B cell (primary cell): ENCODE measurements around the gene CDK2. TPM values are rescaled to one million over a fixed set of nuclear protein-coding genes. Genes with fewer than 3 reads are reported as not detected.

Experiments used
- ATAC-seq: fragments of 200-7000 bp; cut with Tn5 transposase; one replicate; pipeline ENCODE4 v1.10.0; 2021; ENCODE audit warnings: low read depth, mild to moderate bottlenecking, moderate number of reproducible peaks, moderate library complexity
- CTCF ChIA-PET: fragments of 350-600 bp; sonication (Branson Sonifier 250); formaldehyde crosslinking; loops from one replicate; lab custom pipeline; 2021; ENCODE audit warnings: antibody characterized with exemption, inconsistent platforms; lab: Charles Lee
- POLR2A ChIA-PET: fragments of 350-600 bp; sonication (Branson Sonifier 250); formaldehyde crosslinking; loops from one replicate; lab custom pipeline; 2021; ENCODE audit warnings: antibody characterized with exemption; lab: Charles Lee
- DNase-seq: peaks from one replicate; pipeline ENCODE4 v3.0.0; 2013
- H2AFZ ChIP-seq: 2 replicates; pipeline ENCODE4 v1.6.1; 2012; ENCODE audit warnings: mild to moderate bottlenecking, low read depth, low read length; ENCODE audit not compliant: insufficient read depth, poor library complexity, severe bottlenecking
- H3K27ac ChIP-seq, 2 donors: 1 replicate in 1 of 2; 2 replicates in 1 of 2; pipeline ENCODE4 v1.5.1; 2012 to 2013; ENCODE audit warnings: low read length in 2 of 2, mild to moderate bottlenecking in 2 of 2, moderate library complexity in 1 of 2
- H3K27me3 ChIP-seq, 4 experiments: fragments of 200-600 bp in 1 of 4; sonication (generic) in 1 of 4; replicated peaks in 1 of 4; 1 replicate in 2 of 4; 2 replicates in 2 of 4; pipeline versions ENCODE4 v1.6.1 to v1.7.0; 2013 to 2016; ENCODE audit warnings: low read length in 3 of 4, mild to moderate bottlenecking in 2 of 4, mixed read lengths in 1 of 4, moderate library complexity in 1 of 4; ENCODE audit not compliant: insufficient read depth in 4 of 4, control insufficient read depth in 3 of 4; ENCODE audit errors: control extremely low read depth in 1 of 4
- H3K36me3 ChIP-seq, 2 experiments: replicated peaks in 1 of 2; 1 replicate in 1 of 2; 2 replicates in 1 of 2; pipeline versions ENCODE4 v1.6.1 to v1.7.1; 2013; ENCODE audit warnings: low read length in 1 of 2; ENCODE audit not compliant: insufficient read depth in 2 of 2, control insufficient read depth in 1 of 2; ENCODE audit errors: control extremely low read depth in 1 of 2, extremely low read depth in 1 of 2
- H3K4me1 ChIP-seq, 2 donors: fragments of 200-600 bp in 1 of 2; sonication (generic) in 1 of 2; 1 replicate in 1 of 2; 2 replicates in 1 of 2; pipeline versions ENCODE4 v1.5.1 to v1.6.1; 2013 to 2017; ENCODE audit warnings: low read length in 2 of 2; ENCODE audit not compliant: control insufficient read depth in 2 of 2, insufficient read depth in 2 of 2
- H3K4me2 ChIP-seq: replicated peaks from 2 replicates; pipeline ENCODE3; 2012; ENCODE audit warnings: mild to moderate bottlenecking, low read depth, low read length; ENCODE audit not compliant: poor library complexity, severe bottlenecking
- H3K4me3 ChIP-seq, 5 experiments: fragments of 200-600 bp in 1 of 5; sonication (generic) in 1 of 5; 1 replicate in 3 of 5; 2 replicates in 2 of 5; pipeline versions ENCODE4 v1.5.1 to v1.7.0; 2011 to 2016; ENCODE audit warnings: low read length in 4 of 5, mild to moderate bottlenecking in 4 of 5, low read depth in 2 of 5, control low read depth in 1 of 5, moderate library complexity in 1 of 5; ENCODE audit not compliant: insufficient read depth in 1 of 5; ENCODE audit errors: control extremely low read depth in 1 of 5, extremely low read depth in 1 of 5
- H3K79me2 ChIP-seq: fragments of 200-600 bp; sonication (generic); one replicate; pipeline ENCODE4 v1.6.0; 2016; ENCODE audit warnings: low read length; ENCODE audit not compliant: control insufficient read depth, insufficient read depth
- H3K9ac ChIP-seq: fragments of 200-600 bp; sonication (generic); 2 replicates; pipeline ENCODE4 v1.6.1; 2017; ENCODE audit warnings: mild to moderate bottlenecking, low read length, moderate library complexity
- H3K9me3 ChIP-seq, 3 donors: one replicate each; pipeline versions ENCODE4 v1.6.1 to v1.7.1; 2013; ENCODE audit warnings: low read length in 2 of 3; ENCODE audit not compliant: control insufficient read depth in 2 of 3, insufficient read depth in 1 of 3; ENCODE audit errors: control extremely low read depth in 1 of 3
- H4K20me1 ChIP-seq: 2 replicates; pipeline ENCODE4 v1.6.0; 2012; ENCODE audit warnings: mild to moderate bottlenecking, low read length; ENCODE audit not compliant: insufficient read depth, control insufficient read depth, poor library complexity, severe bottlenecking
- H3K27ac Mint-ChIP-seq: one replicate; pipeline ENCODE4 v1.8.0; 2021; ENCODE audit warnings: mixed read lengths
- H3K27me3 Mint-ChIP-seq: one replicate; pipeline ENCODE4 v1.8.0; 2021; ENCODE audit warnings: mixed read lengths
- H3K4me1 Mint-ChIP-seq: one replicate; pipeline ENCODE4 v1.8.0; 2021; ENCODE audit warnings: mixed read lengths
- H3K4me3 Mint-ChIP-seq: one replicate; pipeline ENCODE4 v1.8.0; 2021; ENCODE audit warnings: mixed read lengths
- H3K9me3 Mint-ChIP-seq: one replicate; pipeline ENCODE4 v1.8.0; 2022; ENCODE audit warnings: mixed read lengths; ENCODE audit not compliant: insufficient read depth
- CTCF ChIP-seq: fragments of 200-600 bp; IDR thresholded peaks from one replicate; pipeline ENCODE4 v1.8.0; 2022; ENCODE audit warnings: antibody characterized with exemption, mild to moderate bottlenecking
- EZH2 ChIP-seq: IDR thresholded peaks from 2 replicates; pipeline ENCODE4 v1.6.1; 2012; ENCODE audit warnings: borderline replicate concordance, low read depth, mild to moderate bottlenecking, moderate library complexity, low read length; ENCODE audit not compliant: insufficient read depth, poor library complexity, severe bottlenecking
- WGBS: methylation state at CpG from one replicate; pipeline ENCODE4 v1.1.5; 2013; ENCODE audit warnings: missing lambda C conversion rate; ENCODE audit not compliant: insufficient coverage; 5-methylcytosine and 5-hydroxymethylcytosine counted together
- intact Hi-C: fragments of 100-400 bp; cut with micrococcal nuclease; formaldehyde crosslinking; loops from one replicate; pipeline ENCODE4 v1.10.0; 2022
- polyA plus RNA-seq: library from polyadenylated mRNA; depleted of rRNA; stranded (reverse); fragments of >200 nt; gene quantifications from 2 replicates; pipeline ENCODE4 v1.2.3, GENCODE V29; 2012
- total RNA-seq, 2 donors: library from RNA; stranded (reverse); fragments of 120-200 nt in 1 of 2; gene quantifications; 1 replicate in 1 of 2; 2 replicates in 1 of 2; pipeline versions ENCODE4 v1.2.3 to v1.2.4, GENCODE V29; 2013 to 2022

The CDK2 gene
- total and polyA plus RNA-seq, 2 donors (not counting 1 experiment from before 2014, with no cell fraction given), result 10.8 to 32.8 TPM

- Histone ChIP-seq H3K79me2 (peaks cover 18% of the 10 kb centered on the region), H3K27me3 (no peaks in the 10 kb centered on the region), H3K9me3 (no peaks in the 10 kb centered on the region), H3K4me1 (peaks cover 16 to 20% of the 10 kb centered on the region in 2 donors), H3K36me3 (no peaks in the 10 kb centered on the region), H4K20me1 (no peaks in the 10 kb centered on the region), H3K9ac (no peak overlapping the region), H3K27ac (no peak overlapping the region), H3K4me3 (no peak overlapping the region), H2AFZ (no peak overlapping the region), H3K4me2 (no peak overlapping the region)
- Mint-ChIP-seq H3K4me3 (peak overlapping the region; percentile 93), H3K9me3 (no peaks in the 10 kb centered on the region), H3K27me3 (no peaks in the 10 kb centered on the region), H3K4me1 (peaks cover 29% of the 10 kb centered on the region), H3K27ac (no peak overlapping the region)
- no peak for DNase-seq
- no peak for ATAC-seq
- 95% methylated on average over 5 of the region's 5 CpGs for WGBS
- ChIA-PET CTCF (no interaction called here), POLR2A (interaction anchor here (0.6 kb wide), 1 partner anchor 556 kb away, joined by 6 read pairs; the partner anchor contains the start of gene RBMS2)
- TF ChIP-seq CTCF (no peak), EZH2 (no peak)
- intact Hi-C loops, result no loop called here
Observed at GRCh38 chr12:55965240-55965639, 1.4 kb upstream of the CDK2 start.

- peaks cover 18% of the 10 kb centered on the region for H3K79me2 ChIP-seq
- Mint-ChIP-seq H3K4me1 (peaks cover 33% of the 10 kb centered on the region), H3K9me3 (no peaks in the 10 kb centered on the region), H3K4me3 (peak within 1 kb of the TSS; percentile 93), H3K27me3 (no peaks in the 10 kb centered on the region), H3K27ac (peak within 1 kb of the TSS; percentile 78)
- CTCF ChIA-PET, result no interaction called here
- no peak for DNase-seq
- H3K9me3 ChIP-seq, result no peaks in the 10 kb centered on the region
- POLR2A ChIA-PET, result no interaction called here
- no peak for ATAC-seq
- peak within 1 kb of the TSS; percentile 89 for H3K4me2 ChIP-seq
- H2AFZ ChIP-seq, result peak within 1 kb of the TSS; percentile 97
- WGBS, result 0% methylated on average over 1 of the region's 4 CpGs
- peak within 1 kb of the TSS; percentile 65 to 82 (median 81) for H3K4me3 ChIP-seq
- H4K20me1 ChIP-seq, result no peaks in the 10 kb centered on the region
- no peaks in the 10 kb centered on the region for H3K27me3 ChIP-seq
- intact Hi-C loops, result loop anchor here (1.0 kb wide), 1 partner anchor 8 kb away; the partner anchor contains the start of gene RAB5B
- H3K9ac ChIP-seq, result peak within 1 kb of the TSS; percentile 83
- no peaks in the 10 kb centered on the region for H3K36me3 ChIP-seq
- H3K4me1 ChIP-seq, result peaks cover 16 to 20% of the 10 kb centered on the region in 2 donors
- TF ChIP-seq CTCF, result no peak
- peak within 1 kb of the TSS in 1 of 2 donors; percentile 77 for H3K27ac ChIP-seq
Observed at GRCh38 chr12:55965941-55966407, 656 bp upstream of the CDK2 start, which contains the start of gene PMEL. PMEL (minus strand) TSS chr12:55966042; CDS start chr12:55966011, 31 bp downstream.
